NCI-H2107 treated with DMSO at 0.1 percent for 48 hours (cell line): ENCODE results near the gene MAT2A.
"Not testable (repeated sequence)": the region's sequence is repeated elsewhere in the genome, so short reads cannot be mapped to it uniquely, and the experiment has no call there.

ENCODE experiments used
- DNase-seq: peaks from one replicate; lab custom pipeline; 2025; ENCODE audit not compliant: unreplicated experiment; lab: John Stamatoyannopoulos, UW

The MAT2A gene

GRCh38 chr2:85578243-85579180, 39.5 kb downstream of the MAT2A start:
- DNase-seq = no peak

GRCh38 chr2:85579266-85579935, 40.4 kb downstream of the MAT2A start:
- DNase-seq = no peak

GRCh38 chr2:85580206-85580605, 41.2 kb downstream of the MAT2A start:
- DNase-seq = no peak

GRCh38 chr2:85582492-85582891, 43.5 kb downstream of the MAT2A start:
- DNase-seq = no peak

- no peak for DNase-seq
Observed at GRCh38 chr2:85583667-85584353, 44.8 kb downstream of the MAT2A start.

- no peak for DNase-seq
Observed at GRCh38 chr2:85584354-85584856, 45.4 kb downstream of the MAT2A start, which contains the start of gene VAMP5. Gene VAMP5, plus strand, starts transcription at chr2:85584431. Its CDS starts 60 bp downstream, at chr2:85584491.

- no peak for DNase-seq
Observed at GRCh38 chr2:85584857-85585780, 46.2 kb downstream of the MAT2A start.

GRCh38 chr2:85585781-85586105, 46.8 kb downstream of the MAT2A start:
- no peak for DNase-seq

GRCh38 chr2:85588236-85588635, 49.3 kb downstream of the MAT2A start:
- DNase-seq = no peak

GRCh38 chr2:85588645-85589044, 49.7 kb downstream of the MAT2A start:
- DNase-seq = no peak

GRCh38 chr2:85589181-85589580, 50.2 kb downstream of the MAT2A start:
- DNase-seq = no peak

- no peak for DNase-seq
Observed at GRCh38 chr2:85589982-85590791, 51.2 kb downstream of the MAT2A start.

GRCh38 chr2:85590950-85591349, 52.0 kb downstream of the MAT2A start:
- DNase-seq = no peak

- DNase-seq = no peak
Observed at GRCh38 chr2:85591563-85591962, 52.6 kb downstream of the MAT2A start.

- DNase-seq = not testable (repeated sequence)
Observed at GRCh38 chr2:85592299-85592698, 53.3 kb downstream of the MAT2A start.

- no peak for DNase-seq
Observed at GRCh38 chr2:85593023-85593422, 54.1 kb downstream of the MAT2A start.
